ENCODE measurements around the gene KIAA0930. TPM values are rescaled to one million over a fixed set of nuclear protein-coding genes. Genes with fewer than 3 reads are reported as not detected.

Gene KIAA0930
- total RNA-seq, 1 donor from 2014 or later = 103 TPM

DNA sequence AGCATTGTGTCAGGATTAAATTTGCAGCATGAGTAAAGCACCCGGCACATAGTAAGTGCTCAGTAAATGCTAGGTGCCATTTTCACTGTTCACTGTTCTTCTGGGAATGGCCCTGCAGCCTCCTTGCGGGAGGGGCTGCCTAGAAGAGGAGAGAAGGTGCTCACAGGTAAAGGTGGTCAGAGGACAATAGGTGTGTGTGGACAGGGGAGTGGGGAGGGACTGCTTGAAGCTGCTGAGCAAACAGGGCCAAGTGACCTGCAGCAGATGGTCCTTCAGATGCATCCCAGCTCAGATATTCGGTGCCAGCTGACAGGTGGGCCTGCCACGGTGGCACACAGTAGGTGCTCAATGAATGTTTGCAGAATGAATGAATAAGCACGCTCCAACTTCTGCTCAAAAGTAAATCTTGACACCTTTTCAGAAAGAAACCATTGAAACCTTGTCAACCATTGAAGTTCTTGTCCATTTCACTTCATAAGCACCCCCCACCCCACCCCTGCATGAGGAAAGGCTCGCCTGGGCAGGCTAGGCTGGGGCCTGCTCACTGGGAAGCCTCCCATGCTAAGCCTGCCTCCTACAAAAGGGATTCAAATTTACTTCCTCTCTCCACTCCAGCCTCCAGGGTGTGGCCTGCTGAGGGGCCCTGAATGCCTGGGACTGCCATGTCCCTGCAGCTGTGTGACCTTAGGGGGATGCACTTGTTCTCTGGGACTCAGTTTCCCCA is 1.6 kb downstream of the KIAA0930 start:
- Mint-ChIP-seq H3K9me3 (ENCODE audit: low read depth) (no peaks in the 10 kb centered on the region), H3K4me1 (ENCODE audit: low read depth) (peaks cover 27% of the 10 kb centered on the region), H3K27me3 (ENCODE audit: low read depth) (no peaks in the 10 kb centered on the region), H3K4me3 (ENCODE audit: unreplicated experiment) (peak overlapping the region; percentile 97), H3K27ac (ENCODE audit: unreplicated experiment) (no peak overlapping the region), H3K36me3 (ENCODE audit: low read depth) (peaks cover 3% of the 10 kb centered on the region)
- no peak for DNase-seq (ENCODE audit: low spot score)
- TF ChIP-seq, protein P1, sequence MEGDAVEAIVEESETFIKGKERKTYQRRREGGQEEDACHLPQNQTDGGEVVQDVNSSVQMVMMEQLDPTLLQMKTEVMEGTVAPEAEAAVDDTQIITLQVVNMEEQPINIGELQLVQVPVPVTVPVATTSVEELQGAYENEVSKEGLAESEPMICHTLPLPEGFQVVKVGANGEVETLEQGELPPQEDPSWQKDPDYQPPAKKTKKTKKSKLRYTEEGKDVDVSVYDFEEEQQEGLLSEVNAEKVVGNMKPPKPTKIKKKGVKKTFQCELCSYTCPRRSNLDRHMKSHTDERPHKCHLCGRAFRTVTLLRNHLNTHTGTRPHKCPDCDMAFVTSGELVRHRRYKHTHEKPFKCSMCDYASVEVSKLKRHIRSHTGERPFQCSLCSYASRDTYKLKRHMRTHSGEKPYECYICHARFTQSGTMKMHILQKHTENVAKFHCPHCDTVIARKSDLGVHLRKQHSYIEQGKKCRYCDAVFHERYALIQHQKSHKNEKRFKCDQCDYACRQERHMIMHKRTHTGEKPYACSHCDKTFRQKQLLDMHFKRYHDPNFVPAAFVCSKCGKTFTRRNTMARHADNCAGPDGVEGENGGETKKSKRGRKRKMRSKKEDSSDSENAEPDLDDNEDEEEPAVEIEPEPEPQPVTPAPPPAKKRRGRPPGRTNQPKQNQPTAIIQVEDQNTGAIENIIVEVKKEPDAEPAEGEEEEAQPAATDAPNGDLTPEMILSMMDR (IDR thresholded peaks at IDR 0.05) = no peak

DNA sequence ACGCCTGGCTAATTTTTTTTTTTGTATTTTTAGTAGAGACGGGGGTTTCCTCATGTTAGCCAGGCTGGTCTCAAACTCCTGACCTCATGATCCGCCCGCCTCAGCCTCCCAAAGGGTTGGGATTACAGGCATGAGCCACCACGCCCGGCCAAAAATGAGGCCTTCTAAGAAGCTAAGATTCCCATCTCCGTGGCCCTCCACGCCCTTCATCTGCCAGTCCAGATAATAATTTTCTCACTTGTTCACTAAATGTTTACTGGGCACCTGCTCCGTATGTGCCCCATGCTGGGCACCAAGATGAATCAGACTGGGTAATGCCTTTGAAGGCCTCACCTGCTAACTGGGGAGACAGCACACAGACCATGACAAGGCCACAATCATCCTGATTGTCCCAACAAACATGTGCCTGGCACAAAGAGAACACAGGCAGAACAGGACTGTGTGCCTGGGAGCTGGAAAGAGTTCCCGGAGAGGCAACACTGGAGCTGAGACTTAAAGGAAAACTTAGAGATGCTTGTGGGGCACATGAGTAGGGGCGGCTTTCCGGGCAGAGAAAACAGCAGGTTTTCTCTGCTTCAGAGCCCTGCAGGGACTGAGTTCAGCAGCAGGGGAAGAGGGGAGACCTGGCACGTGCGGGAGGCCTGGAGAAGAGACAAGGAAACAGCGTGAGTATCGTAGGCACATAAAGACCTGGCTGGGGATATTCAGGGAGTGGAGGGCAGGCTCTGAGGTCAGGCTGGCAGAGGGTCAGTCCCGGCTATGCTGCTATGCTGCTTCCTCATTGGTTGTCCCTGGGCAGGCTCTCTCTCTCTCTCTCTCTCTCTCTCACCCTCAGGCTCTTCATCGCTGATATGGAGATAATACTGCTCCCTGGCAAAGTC is 2.4 kb downstream of the KIAA0930 start:
- Mint-ChIP-seq H3K9me3 (ENCODE audit: low read depth) (no peaks in the 10 kb centered on the region), H3K27ac (ENCODE audit: unreplicated experiment) (no peak overlapping the region), H3K4me1 (ENCODE audit: low read depth) (peaks cover 27% of the 10 kb centered on the region), H3K27me3 (ENCODE audit: low read depth) (no peaks in the 10 kb centered on the region), H3K4me3 (ENCODE audit: unreplicated experiment) (no peak overlapping the region), H3K36me3 (ENCODE audit: low read depth) (peaks cover 3% of the 10 kb centered on the region)
- no peak for DNase-seq (ENCODE audit: low spot score)
- TF ChIP-seq, protein P1 (IDR thresholded peaks at IDR 0.05) = no peak

DNA sequence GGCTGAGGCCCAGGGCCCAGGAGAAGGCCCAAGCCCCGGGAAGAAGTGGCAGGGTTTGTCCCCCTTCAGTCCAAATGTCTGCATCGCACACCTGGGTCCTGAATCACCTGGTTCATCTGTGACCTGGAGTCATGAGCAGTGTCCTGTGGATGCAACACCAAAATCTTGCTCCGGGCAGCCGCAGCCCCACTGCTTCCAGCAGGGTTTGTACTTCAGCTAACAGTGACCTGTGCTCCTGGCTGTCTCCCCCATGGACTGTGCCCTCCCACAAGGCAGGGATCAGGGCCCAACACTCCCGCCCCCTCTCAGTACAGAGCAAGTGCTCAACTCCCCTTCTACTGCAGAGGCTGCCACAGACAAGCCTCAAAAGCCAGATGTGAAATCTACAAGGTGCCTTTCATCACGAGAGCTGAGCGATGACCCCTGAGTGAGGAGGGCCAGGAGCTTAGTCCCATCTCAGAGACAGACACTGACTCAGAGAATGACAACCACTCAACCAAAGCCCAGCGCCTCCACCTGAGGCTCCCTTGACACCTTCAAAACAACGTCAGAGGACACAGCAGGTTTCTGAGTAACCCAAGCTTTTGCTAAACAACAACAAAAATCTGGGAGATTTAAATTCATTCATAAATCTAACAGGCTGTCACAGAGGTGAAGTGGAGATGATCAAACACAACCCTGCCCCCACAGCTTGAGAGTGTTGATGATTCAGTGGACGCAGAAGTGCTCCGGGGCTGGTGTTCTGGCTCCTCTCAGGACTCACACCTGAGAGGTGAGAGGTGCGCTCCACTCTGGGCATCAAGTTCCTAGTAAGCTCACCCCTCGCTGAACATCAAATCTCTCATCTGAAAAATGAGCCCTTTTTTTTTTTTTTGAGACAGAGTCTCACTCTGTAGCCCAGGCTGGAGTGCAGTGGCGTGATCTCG is 3.4 kb downstream of the KIAA0930 start:
- H3K27ac Mint-ChIP-seq (ENCODE audit: unreplicated experiment) = no peak overlapping the region
- no peaks in the 10 kb centered on the region for H3K27me3 Mint-ChIP-seq (ENCODE audit: low read depth)
- H3K9me3 Mint-ChIP-seq (ENCODE audit: low read depth) = no peaks in the 10 kb centered on the region
- TF ChIP-seq, protein P1 (IDR thresholded peaks at IDR 0.05) = no peak
- H3K36me3 Mint-ChIP-seq (ENCODE audit: low read depth) = peaks cover 3% of the 10 kb centered on the region
- H3K4me1 Mint-ChIP-seq (ENCODE audit: low read depth) = peaks cover 27% of the 10 kb centered on the region
- no peak overlapping the region for H3K4me3 Mint-ChIP-seq (ENCODE audit: unreplicated experiment)
- DNase-seq (ENCODE audit: low spot score) = no peak

DNA sequence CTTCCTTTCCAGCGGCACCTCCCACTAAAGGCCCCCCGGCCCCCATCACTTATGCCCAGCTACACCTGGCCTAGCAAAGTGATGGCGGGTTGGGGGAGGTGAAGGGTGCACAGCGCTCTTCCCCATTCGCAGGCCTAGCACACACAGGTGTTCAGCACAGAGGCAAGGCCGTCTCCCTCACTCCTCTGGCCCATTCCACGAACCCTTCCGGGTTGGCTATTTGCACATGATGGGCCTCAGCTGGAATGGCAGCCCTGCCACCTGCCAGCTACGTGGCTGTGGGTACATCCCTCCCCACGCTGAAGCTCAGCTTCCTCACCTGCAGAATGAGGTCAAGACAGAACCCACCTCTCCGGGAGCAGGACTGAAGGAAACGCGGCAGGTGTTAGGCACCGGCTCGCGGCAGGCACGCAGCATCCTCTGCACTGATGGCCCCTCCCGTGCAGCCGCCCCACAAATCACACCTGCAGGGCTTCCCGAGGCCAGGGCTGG is 4.8 kb downstream of the KIAA0930 start:
- no peaks in the 10 kb centered on the region for H3K27me3 Mint-ChIP-seq (ENCODE audit: low read depth)
- no peak for DNase-seq (ENCODE audit: low spot score)
- peaks cover 3% of the 10 kb centered on the region for H3K36me3 Mint-ChIP-seq (ENCODE audit: low read depth)
- H3K27ac Mint-ChIP-seq (ENCODE audit: unreplicated experiment) = no peak overlapping the region
- peaks cover 21% of the 10 kb centered on the region for H3K4me1 Mint-ChIP-seq (ENCODE audit: low read depth)
- TF ChIP-seq, protein P1 (IDR thresholded peaks at IDR 0.05) = no peak
- H3K4me3 Mint-ChIP-seq (ENCODE audit: unreplicated experiment) = no peak overlapping the region
- no peaks in the 10 kb centered on the region for H3K9me3 Mint-ChIP-seq (ENCODE audit: low read depth)

Data from chondrocyte (in vitro differentiated cells).